H9 (cell line): ENCODE measurements around the gene ZNF569. TPM values are rescaled to one million over a fixed set of nuclear protein-coding genes. Genes with fewer than 3 reads are reported as not detected.
"Not testable (repeated sequence)": the region's sequence is repeated elsewhere in the genome, so short reads cannot be mapped to it uniquely, and the experiment has no call there.

Experiments
- DNase-seq: peaks from one replicate; pipeline ENCODE4 v3.0.0-alpha.2; 2017
- H2AFZ ChIP-seq: one replicate; pipeline ENCODE4 v1.6.1; 2013; ENCODE audit warnings: mild to moderate bottlenecking, low read length, control low read depth, moderate library complexity
- H2AK5ac ChIP-seq: 2 replicates; pipeline ENCODE4 v1.6.1; 2013; ENCODE audit warnings: low read length, control low read depth, mixed read lengths; ENCODE audit not compliant: insufficient read length
- H2BK120ac ChIP-seq: one replicate; pipeline ENCODE4 v1.6.1; 2013; ENCODE audit warnings: low read depth, mild to moderate bottlenecking, low read length, control low read depth, inconsistent platforms; ENCODE audit not compliant: poor library complexity, severe bottlenecking
- H2BK12ac ChIP-seq: 2 replicates; pipeline ENCODE4 v1.6.1; 2013; ENCODE audit warnings: low read length, control low read depth, mixed read lengths, low read depth; ENCODE audit not compliant: insufficient read length
- H2BK15ac ChIP-seq: 2 replicates; pipeline ENCODE4 v1.6.1; 2013; ENCODE audit warnings: low read depth, low read length, control low read depth
- H2BK20ac ChIP-seq: one replicate; pipeline ENCODE4 v1.6.1; 2013; ENCODE audit warnings: low read depth, mild to moderate bottlenecking, low read length, control low read depth, inconsistent platforms; ENCODE audit not compliant: poor library complexity, severe bottlenecking
- H2BK5ac ChIP-seq: 2 replicates; pipeline ENCODE4 v1.6.1; 2013; ENCODE audit warnings: low read length, control low read depth, mixed read lengths; ENCODE audit not compliant: insufficient read length
- H3K14ac ChIP-seq: 2 replicates; pipeline ENCODE4 v1.6.1; 2013; ENCODE audit warnings: low read length, control low read depth; ENCODE audit not compliant: insufficient read depth
- H3K18ac ChIP-seq: 2 replicates; pipeline ENCODE4 v1.6.1; 2013; ENCODE audit warnings: low read depth, mild to moderate bottlenecking, mixed read lengths, low read length, control low read depth; ENCODE audit not compliant: insufficient read length
- H3K23ac ChIP-seq: 2 replicates; pipeline ENCODE4 v1.6.1; 2013; ENCODE audit warnings: low read length, control low read depth, mixed read lengths, low read depth; ENCODE audit not compliant: insufficient read length
- H3K23me2 ChIP-seq: 2 replicates; pipeline ENCODE4 v1.6.1; 2013; ENCODE audit warnings: low read depth, mild to moderate bottlenecking, mixed read lengths, low read length, control low read depth; ENCODE audit not compliant: insufficient read length, poor library complexity, severe bottlenecking
- H3K27ac ChIP-seq: 2 replicates; pipeline ENCODE4 v1.5.1; 2013; ENCODE audit warnings: low read length, control low read depth, mixed read lengths, low read depth; ENCODE audit not compliant: insufficient read length
- H3K27me3 ChIP-seq: 2 replicates; pipeline ENCODE4 v1.6.1; 2013; ENCODE audit warnings: low read length, control low read depth, inconsistent platforms; ENCODE audit not compliant: insufficient read depth
- H3K4ac ChIP-seq: 2 replicates; pipeline ENCODE4 v1.6.1; 2013; ENCODE audit warnings: low read depth, mild to moderate bottlenecking, control low read depth, inconsistent platforms, low read length, moderate library complexity
- H3K4me1 ChIP-seq: 2 replicates; pipeline ENCODE4 v1.6.1; 2013; ENCODE audit warnings: low read length, control low read depth, inconsistent platforms; ENCODE audit not compliant: insufficient read depth
- H3K4me2 ChIP-seq: 2 replicates; pipeline ENCODE4 v1.6.1; 2013; ENCODE audit warnings: low read length, control low read depth, mixed read lengths; ENCODE audit not compliant: insufficient read length, insufficient read depth
- H3K56ac ChIP-seq: 2 replicates; pipeline ENCODE4 v1.6.1; 2013; ENCODE audit warnings: low read depth, mild to moderate bottlenecking, mixed read lengths, low read length, control low read depth; ENCODE audit not compliant: insufficient read length
- H3K79me1 ChIP-seq: 2 replicates; pipeline ENCODE4 v1.6.1; 2013; ENCODE audit warnings: low read depth, mild to moderate bottlenecking, moderate library complexity, low read length, control low read depth, inconsistent platforms; ENCODE audit not compliant: insufficient read depth, poor library complexity, severe bottlenecking
- H3K79me2 ChIP-seq: 2 replicates; pipeline ENCODE4 v1.6.1; 2013; ENCODE audit warnings: low read length, control low read depth, inconsistent platforms; ENCODE audit not compliant: insufficient read depth
- H3K9ac ChIP-seq: 2 replicates; pipeline ENCODE4 v1.6.1; 2013; ENCODE audit warnings: low read length, control low read depth, mixed read lengths; ENCODE audit not compliant: insufficient read length; ENCODE audit errors: extremely low read depth
- H3K9me3 ChIP-seq: one replicate; pipeline ENCODE4 v1.6.1; 2013; ENCODE audit warnings: low read depth, low read length, inconsistent platforms; ENCODE audit not compliant: control insufficient read depth
- H3T11ph ChIP-seq: one replicate; pipeline ENCODE4 v1.6.1; 2013; ENCODE audit warnings: mild to moderate bottlenecking, low read length, control low read depth, inconsistent platforms
- H4K20me1 ChIP-seq: one replicate; pipeline ENCODE4 v1.6.1; 2013; ENCODE audit not compliant: control insufficient read depth, insufficient read length, insufficient read depth
- H4K5ac ChIP-seq: 2 replicates; pipeline ENCODE4 v1.6.1; 2013; ENCODE audit warnings: low read depth, mild to moderate bottlenecking, mixed read lengths, low read length, control low read depth; ENCODE audit not compliant: insufficient read length
- H4K8ac ChIP-seq: replicated peaks from 2 replicates; pipeline ENCODE4 v1.6.1; 2013; ENCODE audit warnings: low read length, control low read depth, mixed read lengths, low read depth; ENCODE audit not compliant: insufficient read length
- H4K91ac ChIP-seq: 2 replicates; pipeline ENCODE4 v1.6.1; 2013; ENCODE audit warnings: low read depth, mild to moderate bottlenecking, moderate library complexity, mixed read lengths, low read length, control low read depth; ENCODE audit not compliant: insufficient read length
- H3K27ac Mint-ChIP-seq, 3 experiments: 2 replicates in 2 of 3; 3 replicates in 1 of 3; pipeline ENCODE4 v1.8.0; 2020 to 2021; ENCODE audit warnings: mixed read lengths in 3 of 3, mild to moderate bottlenecking in 1 of 3, moderate library complexity in 1 of 3
- H3K27me3 Mint-ChIP-seq: 2 replicates; pipeline ENCODE4 v1.8.0; 2021; ENCODE audit warnings: low read depth, mild to moderate bottlenecking, moderate library complexity, mixed read lengths
- H3K36me3 Mint-ChIP-seq, 3 experiments: 2 replicates in 2 of 3; 3 replicates in 1 of 3; pipeline ENCODE4 v1.8.0; 2020 to 2021; ENCODE audit warnings: low read depth in 3 of 3, mixed read lengths in 3 of 3; ENCODE audit not compliant: insufficient read depth in 1 of 3
- H3K4me1 Mint-ChIP-seq, 2 experiments: 2 replicates each; pipeline ENCODE4 v1.8.0; 2020; ENCODE audit warnings: mixed read lengths in 2 of 2
- H3K4me3 Mint-ChIP-seq, 2 experiments: 2 replicates in 1 of 2; 3 replicates in 1 of 2; pipeline ENCODE4 v1.8.0; 2020 to 2021; ENCODE audit warnings: mild to moderate bottlenecking in 2 of 2, mixed read lengths in 2 of 2, moderate library complexity in 1 of 2
- H3K9me3 Mint-ChIP-seq, 2 experiments: 2 replicates in 1 of 2; 3 replicates in 1 of 2; pipeline ENCODE4 v1.8.0; 2020; ENCODE audit warnings: mild to moderate bottlenecking in 2 of 2, mixed read lengths in 2 of 2, moderate library complexity in 1 of 2
- CTCF ChIP-seq: fragments of 200-600 bp; sonication (generic); conservative IDR thresholded peaks from 3 replicates; pipeline ENCODE4 v1.8.0; 2021; ENCODE audit warnings: antibody characterized with exemption, mild to moderate bottlenecking
- WGBS: extraction: QIAGEN DNeasy Blood & Tissue Kit; methylation state at CpG from one replicate; pipeline ENCODE4 v1.1.7; 2013; ENCODE audit warnings: missing lambda C conversion rate, low lambda C conversion rate, mixed read lengths; ENCODE audit not compliant: insufficient read length; ENCODE audit errors: extremely low coverage; 5-methylcytosine and 5-hydroxymethylcytosine counted together
- total RNA-seq: library from RNA; stranded (reverse); gene quantifications from 2 replicates; pipeline ENCODE4 v1.2.1, GENCODE V29; 2021

ZNF569 gene
- total RNA-seq, 1 experiment from 2014 or later = 14.2 TPM

GRCh38 chr19:37401078-37401477 lies 66.2 kb downstream of the ZNF569 start:
- Histone ChIP-seq H2BK120ac (no peak overlapping the region), H2BK12ac (no peak overlapping the region), H3K27ac (no peak overlapping the region), H3K79me2 (no peaks in the 10 kb centered on the region), H2AFZ (no peak overlapping the region), H3K4me1 (no peaks in the 10 kb centered on the region), H2BK5ac (no peak overlapping the region), H3K56ac (no peak overlapping the region), H2AK5ac (no peak overlapping the region), H3K23me2 (no peaks in the 10 kb centered on the region), H3K9ac (no peak overlapping the region), H2BK20ac (no peak overlapping the region), H2BK15ac (no peak overlapping the region), H4K8ac (no peak overlapping the region), H3K9me3 (peaks cover 41% of the 10 kb centered on the region), H4K20me1 (no peaks in the 10 kb centered on the region), H3K27me3 (no peaks in the 10 kb centered on the region), H3K4ac (no peak overlapping the region), H3K23ac (no peak overlapping the region), H3T11ph (no peak overlapping the region), H4K91ac (no peak overlapping the region), H3K18ac (no peak overlapping the region), H3K4me2 (no peak overlapping the region), H3K14ac (no peak overlapping the region), H4K5ac (no peak overlapping the region), H3K79me1 (no peaks in the 10 kb centered on the region)
- Mint-ChIP-seq H3K27me3 (peaks cover 6% of the 10 kb centered on the region), H3K4me3 (no peak overlapping the region), H3K36me3 (peaks cover 9 to 21% (median 15%) of the 10 kb centered on the region in 3 experiments; a peak in 6 of 7 replicates), H3K9me3 (peaks cover 82 to 85% of the 10 kb centered on the region in 2 experiments), H3K27ac (no peak overlapping the region), H3K4me1 (no peaks in the 10 kb centered on the region)
- no peak for TF ChIP-seq CTCF
- WGBS = no CpG with 5 or more reads among the region's 1 CpG
- no peak for DNase-seq

- not testable (repeated sequence) for H3K4me1 ChIP-seq, H3K27me3 ChIP-seq, H3K27ac ChIP-seq, H4K5ac ChIP-seq, H3K18ac ChIP-seq, H3K23me2 ChIP-seq, H2BK5ac ChIP-seq, H4K8ac ChIP-seq, H3K23ac ChIP-seq, H3K27me3 Mint-ChIP-seq, H2AFZ ChIP-seq, H3T11ph ChIP-seq, H2AK5ac ChIP-seq, H3K4me1 Mint-ChIP-seq, H3K79me2 ChIP-seq, H3K27ac Mint-ChIP-seq, H3K4me2 ChIP-seq, H4K91ac ChIP-seq, H3K79me1 ChIP-seq, H3K4ac ChIP-seq, H2BK20ac ChIP-seq, H3K56ac ChIP-seq, H3K14ac ChIP-seq, H2BK12ac ChIP-seq, H3K9ac ChIP-seq, DNase-seq, H4K20me1 ChIP-seq, H3K4me3 Mint-ChIP-seq, H2BK15ac ChIP-seq, H2BK120ac ChIP-seq
- peaks cover 43 to 66% (median 60%) of the 10 kb centered on the region in 3 experiments for H3K36me3 Mint-ChIP-seq
- H3K9me3 ChIP-seq = peaks cover 50% of the 10 kb centered on the region
- H3K9me3 Mint-ChIP-seq = peaks cover 79 to 87% of the 10 kb centered on the region in 2 experiments
- no CpG with 5 or more reads among the region's 6 CpGs for WGBS
Observed at GRCh38 chr19:37391399-37391798, 75.8 kb downstream of the ZNF569 start.
